Tibial artery (tissue), 4 donors: ENCODE results near the gene RUFY4.

Experiments used
- DNase-seq, 2 donors: peaks; one replicate each; pipeline ENCODE4 v3.0.0-alpha.2; 2019
- H3K27ac ChIP-seq, 2 donors: fragments of 200-600 bp; sonication (generic) in 1 of 2; 1 replicate in 1 of 2; 2 replicates in 1 of 2; pipeline ENCODE4 v1.5.1; 2018 to 2019; ENCODE audit warnings: mild to moderate bottlenecking in 1 of 2
- H3K27me3 ChIP-seq, 2 donors: fragments of 200-600 bp; sonication (generic) in 1 of 2; one replicate each; pipeline versions ENCODE4 v1.5.1 to v1.6.0; 2016 to 2019
- H3K36me3 ChIP-seq, 3 donors: fragments of 200-600 bp; sonication (generic) in 2 of 3; one replicate each; pipeline ENCODE4 v1.5.1; 2016 to 2019; ENCODE audit warnings: mild to moderate bottlenecking in 2 of 3
- H3K4me1 ChIP-seq, 4 donors: fragments of 200-600 bp; sonication (generic) in 2 of 4; 1 replicate in 3 of 4; 2 replicates in 1 of 4; pipeline ENCODE4 v1.5.1; 2016 to 2019
- H3K4me3 ChIP-seq, 2 donors: fragments of 200-600 bp; sonication (generic) in 1 of 2; 1 replicate in 1 of 2; 2 replicates in 1 of 2; pipeline ENCODE4 v1.5.1; 2018 to 2019; ENCODE audit warnings: mild to moderate bottlenecking in 2 of 2
- H3K9me3 ChIP-seq, 3 donors: fragments of 200-600 bp; sonication (generic) in 1 of 3; one replicate each; pipeline ENCODE4 v1.5.1; 2016 to 2019
- CTCF ChIP-seq, 2 experiments: fragments of 200-600 bp in 1 of 2; fragments of 450-650 bp in 1 of 2; IDR thresholded peaks; one replicate each; pipeline ENCODE4 v1.5.1; 2017 to 2019; ENCODE audit warnings: antibody characterized with exemption in 2 of 2, mild to moderate bottlenecking in 1 of 2, moderate library complexity in 1 of 2
- intact Hi-C: fragments of 100-400 bp; cut with DNase I; formaldehyde crosslinking; loops from one replicate; pipeline ENCODE4 v1.15.0; 2023; ENCODE audit warnings: low total_unique reads

RUFY4 gene

GRCh38 chr2:218130377-218130776 is 61.3 kb downstream of the RUFY4 start:
- TF ChIP-seq CTCF (IDR thresholded peaks at IDR 0.05), result no peak
- Histone ChIP-seq H3K27me3 (peaks cover 0 to 13% of the 10 kb centered on the region in 2 donors), H3K4me1 (no peaks in the 10 kb centered on the region), H3K4me3 (no peak overlapping the region), H3K9me3 (no peaks in the 10 kb centered on the region), H3K36me3 (no peaks in the 10 kb centered on the region), H3K27ac (no peak overlapping the region)
- no peak for DNase-seq
- intact Hi-C loops, result no loop called here

- H3K27ac ChIP-seq, result no peak overlapping the region
- intact Hi-C loops, result no loop called here
Observed at GRCh38 chr2:218130822-218131221, 61.8 kb downstream of the RUFY4 start.

GRCh38 chr2:218137514-218137913 is 68.5 kb downstream of the RUFY4 start:
- peaks cover 0 to 37% of the 10 kb centered on the region in 2 donors for H3K27me3 ChIP-seq
- H3K4me1 ChIP-seq, result no peaks in the 10 kb centered on the region
- no peak for TF ChIP-seq CTCF (IDR thresholded peaks at IDR 0.05)
- H3K27ac ChIP-seq, result no peak overlapping the region
- H3K36me3 ChIP-seq, result no peaks in the 10 kb centered on the region
- no peaks in the 10 kb centered on the region for H3K9me3 ChIP-seq
- intact Hi-C loops, result no loop called here
- DNase-seq, result no peak
- H3K4me3 ChIP-seq, result no peak overlapping the region

More at GRCh38 chr2:218130822-218131221, 61.8 kb downstream of the RUFY4 start:
- TF ChIP-seq CTCF (IDR thresholded peaks at IDR 0.05), result no peak
- DNase-seq, result no peak
- no peak overlapping the region for H3K4me3 ChIP-seq
- no peaks in the 10 kb centered on the region for H3K4me1 ChIP-seq
- no peaks in the 10 kb centered on the region for H3K9me3 ChIP-seq
- no peaks in the 10 kb centered on the region for H3K36me3 ChIP-seq
- H3K27me3 ChIP-seq, result peaks cover 0 to 17% of the 10 kb centered on the region in 2 donors

- no peak for TF ChIP-seq CTCF (IDR thresholded peaks at IDR 0.05)
- no peak overlapping the region for H3K4me3 ChIP-seq
- intact Hi-C loops, result no loop called here
- DNase-seq, result no peak
- H3K9me3 ChIP-seq, result no peaks in the 10 kb centered on the region
- H3K27ac ChIP-seq, result no peak overlapping the region
- H3K27me3 ChIP-seq, result peaks cover 0 to 37% of the 10 kb centered on the region in 2 donors
- H3K4me1 ChIP-seq, result no peaks in the 10 kb centered on the region
- no peaks in the 10 kb centered on the region for H3K36me3 ChIP-seq
Observed at GRCh38 chr2:218138047-218138446, 69.0 kb downstream of the RUFY4 start.
